Activated CD4-positive, alpha-beta T cell treated with anti-CD3 and anti-CD28 coated beads, Interleukin-2, amount 10 ng/mL, durations not matched to agents 24 days and 14 days (primary cell): Measurements from ENCODE around the gene VSTM2L. TPM values are rescaled to one million over a fixed set of nuclear protein-coding genes. Genes with fewer than 3 reads are reported as not detected.

Source experiments
- DNase-seq: peaks from one replicate; pipeline ENCODE4 v3.0.0; 2022
- H3K27ac Mint-ChIP-seq: one replicate; pipeline ENCODE4 v1.8.0; 2022; ENCODE audit warnings: mild to moderate bottlenecking, mixed read lengths
- H3K27me3 Mint-ChIP-seq: one replicate; pipeline ENCODE4 v1.8.0; 2022; ENCODE audit warnings: mixed read lengths
- H3K36me3 Mint-ChIP-seq: one replicate; pipeline ENCODE4 v1.8.0; 2022; ENCODE audit warnings: low read depth, mild to moderate bottlenecking, mixed read lengths
- H3K4me1 Mint-ChIP-seq: one replicate; pipeline ENCODE4 v1.8.0; 2021; ENCODE audit warnings: mixed read lengths
- H3K4me3 Mint-ChIP-seq: one replicate; pipeline ENCODE4 v1.8.0; 2022; ENCODE audit warnings: mild to moderate bottlenecking, moderate library complexity, mixed read lengths
- H3K9me3 Mint-ChIP-seq: one replicate; pipeline ENCODE4 v1.8.0; 2021; ENCODE audit warnings: mixed read lengths
- intact Hi-C: fragments of 100-400 bp; cut with micrococcal nuclease; formaldehyde crosslinking; loops from one replicate; pipeline ENCODE4 v1.15.1; 2023
- total RNA-seq: library from RNA; stranded (reverse); gene quantifications from 2 replicates; pipeline ENCODE4 v1.2.3, GENCODE V29; 2022

The VSTM2L gene
- total RNA-seq, 1 donor from 2014 or later = 0.09 TPM

- no peak for DNase-seq
Observed at GRCh38 chr20:37885593-37886503, 17.1 kb upstream of the VSTM2L start.

GRCh38 chr20:37886851-37887297 lies 16.1 kb upstream of the VSTM2L start:
- H3K36me3 Mint-ChIP-seq = no peaks in the 10 kb centered on the region
- intact Hi-C loops = no loop called here
- peaks cover 2% of the 10 kb centered on the region for H3K27me3 Mint-ChIP-seq
- no peak overlapping the region for H3K27ac Mint-ChIP-seq
- no peak overlapping the region for H3K4me3 Mint-ChIP-seq
- no peak for DNase-seq
- H3K4me1 Mint-ChIP-seq = no peaks in the 10 kb centered on the region
- no peaks in the 10 kb centered on the region for H3K9me3 Mint-ChIP-seq

More at GRCh38 chr20:37885593-37886503, 17.1 kb upstream of the VSTM2L start:
- H3K4me3 Mint-ChIP-seq = no peak overlapping the region
- H3K9me3 Mint-ChIP-seq = no peaks in the 10 kb centered on the region
- H3K4me1 Mint-ChIP-seq = no peaks in the 10 kb centered on the region
- H3K36me3 Mint-ChIP-seq = no peaks in the 10 kb centered on the region
- no peak overlapping the region for H3K27ac Mint-ChIP-seq
- intact Hi-C loops = no loop called here
- H3K27me3 Mint-ChIP-seq = peaks cover 2% of the 10 kb centered on the region

- no peaks in the 10 kb centered on the region for H3K36me3 Mint-ChIP-seq
- H3K4me3 Mint-ChIP-seq = no peak overlapping the region
- H3K9me3 Mint-ChIP-seq = no peaks in the 10 kb centered on the region
- no peak for DNase-seq
- peaks cover under 1% of the 10 kb centered on the region for H3K27me3 Mint-ChIP-seq
- intact Hi-C loops = no loop called here
- no peak overlapping the region for H3K27ac Mint-ChIP-seq
- no peaks in the 10 kb centered on the region for H3K4me1 Mint-ChIP-seq
Observed at GRCh38 chr20:37888641-37889040, 14.3 kb upstream of the VSTM2L start.

- intact Hi-C loops = no loop called here
- Mint-ChIP-seq H3K27me3 (no peaks in the 10 kb centered on the region), H3K27ac (no peak overlapping the region), H3K36me3 (no peaks in the 10 kb centered on the region), H3K9me3 (no peaks in the 10 kb centered on the region), H3K4me3 (no peak overlapping the region), H3K4me1 (no peaks in the 10 kb centered on the region)
- no peak for DNase-seq
Observed at GRCh38 chr20:37890108-37890507, 12.8 kb upstream of the VSTM2L start.

- intact Hi-C loops = no loop called here
- no peaks in the 10 kb centered on the region for H3K36me3 Mint-ChIP-seq
- no peak overlapping the region for H3K4me3 Mint-ChIP-seq
- H3K27me3 Mint-ChIP-seq = no peaks in the 10 kb centered on the region
- DNase-seq = no peak
- H3K4me1 Mint-ChIP-seq = no peaks in the 10 kb centered on the region
- no peak overlapping the region for H3K27ac Mint-ChIP-seq
- H3K9me3 Mint-ChIP-seq = no peaks in the 10 kb centered on the region
Observed at GRCh38 chr20:37890643-37891042, 12.3 kb upstream of the VSTM2L start.

- no peak overlapping the region for H3K27ac Mint-ChIP-seq
- intact Hi-C loops = no loop called here
- no peak overlapping the region for H3K4me3 Mint-ChIP-seq
- H3K36me3 Mint-ChIP-seq = no peaks in the 10 kb centered on the region
- no peaks in the 10 kb centered on the region for H3K27me3 Mint-ChIP-seq
- DNase-seq = no peak
- H3K9me3 Mint-ChIP-seq = no peaks in the 10 kb centered on the region
- no peaks in the 10 kb centered on the region for H3K4me1 Mint-ChIP-seq
Observed at GRCh38 chr20:37892001-37892400, 10.9 kb upstream of the VSTM2L start.

GRCh38 chr20:37893566-37894241 lies 9.2 kb upstream of the VSTM2L start:
- H3K27ac Mint-ChIP-seq = no peak overlapping the region
- intact Hi-C loops = no loop called here

GRCh38 chr20:37894454-37894853 lies 8.5 kb upstream of the VSTM2L start:
- no peak for DNase-seq
- no peaks in the 10 kb centered on the region for H3K4me1 Mint-ChIP-seq
- no peaks in the 10 kb centered on the region for H3K36me3 Mint-ChIP-seq
- H3K9me3 Mint-ChIP-seq = no peaks in the 10 kb centered on the region
- peaks cover 4% of the 10 kb centered on the region for H3K27me3 Mint-ChIP-seq
- intact Hi-C loops = no loop called here
- no peak overlapping the region for H3K27ac Mint-ChIP-seq
- no peak overlapping the region for H3K4me3 Mint-ChIP-seq

More at GRCh38 chr20:37893566-37894241, 9.2 kb upstream of the VSTM2L start:
- H3K4me1 Mint-ChIP-seq = no peaks in the 10 kb centered on the region
- no peak for DNase-seq
- no peaks in the 10 kb centered on the region for H3K27me3 Mint-ChIP-seq
- no peaks in the 10 kb centered on the region for H3K36me3 Mint-ChIP-seq
- no peak overlapping the region for H3K4me3 Mint-ChIP-seq
- H3K9me3 Mint-ChIP-seq = no peaks in the 10 kb centered on the region

GRCh38 chr20:37895166-37895565 lies 7.8 kb upstream of the VSTM2L start:
- Mint-ChIP-seq H3K4me1 (no peaks in the 10 kb centered on the region), H3K36me3 (no peaks in the 10 kb centered on the region), H3K27ac (no peak overlapping the region), H3K9me3 (no peaks in the 10 kb centered on the region), H3K27me3 (peaks cover 10% of the 10 kb centered on the region), H3K4me3 (no peak overlapping the region)
- no peak for DNase-seq
- intact Hi-C loops = no loop called here

GRCh38 chr20:37896932-37897548 lies 5.9 kb upstream of the VSTM2L start:
- no peak for DNase-seq
- Mint-ChIP-seq H3K36me3 (peaks cover 2% of the 10 kb centered on the region), H3K27me3 (peaks cover 23% of the 10 kb centered on the region), H3K4me3 (no peak overlapping the region), H3K4me1 (peaks cover 3% of the 10 kb centered on the region), H3K9me3 (no peaks in the 10 kb centered on the region), H3K27ac (no peak overlapping the region)
- intact Hi-C loops = no loop called here

GRCh38 chr20:37898233-37899104 lies 4.5 kb upstream of the VSTM2L start:
- no peaks in the 10 kb centered on the region for H3K9me3 Mint-ChIP-seq
- H3K4me3 Mint-ChIP-seq = no peak overlapping the region
- no peak for DNase-seq
- intact Hi-C loops = no loop called here
- H3K36me3 Mint-ChIP-seq = peaks cover 2% of the 10 kb centered on the region
- peaks cover 28% of the 10 kb centered on the region for H3K27me3 Mint-ChIP-seq
- peaks cover 6% of the 10 kb centered on the region for H3K4me1 Mint-ChIP-seq
- no peak overlapping the region for H3K27ac Mint-ChIP-seq

- H3K4me3 Mint-ChIP-seq = no peak overlapping the region
- peaks cover 10% of the 10 kb centered on the region for H3K4me1 Mint-ChIP-seq
- H3K27ac Mint-ChIP-seq = no peak overlapping the region
- no peak for DNase-seq
- no peaks in the 10 kb centered on the region for H3K9me3 Mint-ChIP-seq
- intact Hi-C loops = loop anchor here (5.0 to 10.0 kb wide), 2 partner anchors 93 to 335 kb away; no protein-coding TSS in a partner anchor
- peaks cover 34% of the 10 kb centered on the region for H3K27me3 Mint-ChIP-seq
- peaks cover 2% of the 10 kb centered on the region for H3K36me3 Mint-ChIP-seq
Observed at GRCh38 chr20:37899105-37900045, 3.6 kb upstream of the VSTM2L start.
